Nucleus accumbens (tissue), 56 donors: Measurements from ENCODE around the gene PNCK.
A peak's percentile ranks its signal among the peaks of the same experiment; 100 is the strongest.
"Not testable (repeated sequence)": the region's sequence is repeated elsewhere in the genome, so short reads cannot be mapped to it uniquely, and the experiment has no call there.

ENCODE experiments used
- DNase-seq, 56 donors: peaks; one replicate each; lab custom pipeline; 2025; lab: John Stamatoyannopoulos, UW

The PNCK gene

GRCh38 chrX:153673428-153674218 lies at the start of gene PNCK:
TSS of gene PNCK (minus strand) at chrX:153673813. CDS start at chrX:153673076, 737 bp downstream.
- DNase-seq: no peak

DNA sequence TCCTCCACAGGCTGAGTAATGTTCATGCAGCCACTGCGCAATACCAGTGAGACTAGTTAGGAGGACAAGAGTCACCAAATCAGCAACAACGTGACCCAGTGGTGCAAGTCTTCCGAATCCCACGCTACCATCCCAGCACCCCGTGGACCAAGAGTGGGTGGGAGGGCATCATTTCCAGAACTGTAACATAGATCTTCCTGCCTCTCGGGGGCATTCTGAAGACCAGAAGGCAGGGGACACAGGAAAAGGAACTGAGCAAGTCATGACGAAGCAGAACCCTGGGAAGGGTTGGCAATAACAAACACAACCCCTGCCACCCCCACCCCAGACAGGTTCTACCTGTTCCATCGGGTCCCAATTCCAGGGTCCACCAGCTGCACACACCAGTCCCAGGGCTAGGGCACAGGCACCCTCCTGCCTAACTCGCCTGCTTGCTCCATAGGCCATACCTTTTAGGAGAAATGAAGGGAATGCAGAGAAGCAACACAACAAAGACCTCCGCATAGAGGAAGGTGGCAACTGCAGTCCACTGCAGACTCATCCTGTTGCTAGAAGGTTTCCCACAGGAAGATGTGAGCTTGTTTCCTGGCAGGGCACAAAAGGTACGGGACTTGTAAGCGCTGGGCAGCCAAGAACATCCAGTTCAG lies 49.2 kb upstream of the PNCK start:
- no peak for DNase-seq

DNA sequence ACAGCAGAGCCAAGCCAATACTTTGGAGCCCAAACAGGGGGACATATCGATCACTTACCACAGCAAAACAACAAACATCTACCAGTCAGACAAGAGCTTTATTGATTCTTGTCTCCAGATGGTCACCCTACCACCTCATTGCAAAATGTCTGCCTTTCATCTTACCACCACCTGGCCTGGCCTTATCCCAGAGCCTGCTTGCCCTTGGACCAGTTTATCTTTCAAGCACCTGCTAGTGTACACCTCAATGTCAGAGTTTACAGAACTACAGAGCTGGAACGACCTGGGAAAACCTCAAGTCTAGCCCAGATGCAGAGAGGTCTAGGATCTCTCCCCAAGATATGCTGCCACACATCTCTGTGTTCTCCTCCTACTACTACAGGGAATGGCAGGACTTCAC lies 46.1 kb upstream of the PNCK start:
- no peak for DNase-seq

DNA sequence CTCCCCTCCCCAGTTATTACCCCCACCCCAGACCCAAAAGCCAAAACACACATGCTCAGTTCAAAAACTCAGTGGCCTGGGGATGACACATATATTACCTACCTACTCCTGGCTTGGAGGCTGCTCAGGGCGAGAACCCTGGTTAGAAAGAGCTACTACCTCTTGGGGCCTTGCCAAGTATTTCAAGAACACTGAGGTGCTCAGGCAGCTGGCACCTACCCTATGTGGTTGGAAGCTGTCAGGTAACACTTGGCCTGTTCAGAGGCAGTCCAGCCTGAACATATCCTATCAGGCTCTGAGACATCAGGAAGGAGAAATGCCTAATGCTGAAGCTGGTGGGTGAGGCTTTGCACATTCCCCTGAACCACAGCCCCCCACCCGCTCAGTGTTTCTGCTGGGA lies 45.6 kb upstream of the PNCK start:
- DNase-seq: no peak

GRCh38 chrX:153717445-153717844 lies 43.8 kb upstream of the PNCK start:
- no peak for DNase-seq

DNA sequence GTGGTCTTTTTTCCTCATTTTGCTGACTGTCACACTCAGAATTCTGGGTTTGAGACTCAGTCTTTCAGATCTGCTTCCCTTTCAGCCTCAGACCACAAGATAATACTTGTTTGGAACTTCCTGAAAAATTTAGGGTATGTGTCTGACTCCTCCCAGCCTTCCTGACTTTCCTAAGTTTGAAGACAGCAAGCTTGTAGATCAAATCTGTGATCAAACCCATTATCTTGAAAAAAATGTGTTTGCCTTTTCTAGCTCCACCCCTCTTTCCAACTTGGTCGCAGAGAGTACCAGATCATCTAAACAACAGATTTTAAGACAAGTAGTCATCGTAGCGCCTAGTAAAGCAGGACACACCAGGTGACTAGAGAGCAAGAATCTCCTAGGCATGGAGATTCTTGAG lies 40.6 kb upstream of the PNCK start:
- DNase-seq: no peak

- DNase-seq: no peak
Observed at GRCh38 chrX:153709726-153710674, 36.4 kb upstream of the PNCK start.

DNA sequence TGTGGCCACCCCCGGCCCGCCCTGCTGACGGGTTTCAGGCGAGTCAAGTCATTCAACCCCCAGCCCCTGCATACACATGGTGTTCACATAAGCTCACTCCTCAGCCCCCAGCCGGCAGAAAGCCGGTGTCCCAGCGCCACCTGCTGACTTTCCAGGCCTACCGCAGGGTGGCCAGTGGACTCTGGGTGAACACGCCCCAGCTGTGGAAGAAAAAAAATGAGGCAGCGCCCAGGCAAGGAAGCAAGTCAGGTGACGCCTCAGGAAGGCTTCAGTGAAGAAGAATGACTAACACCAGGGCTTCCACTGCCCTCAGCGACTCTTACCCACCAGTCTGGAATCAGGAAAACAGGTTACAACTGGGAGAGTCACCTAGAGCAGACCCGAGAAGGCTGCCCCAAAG lies 34.8 kb upstream of the PNCK start:
- peak in 48 of 56 donors; percentile 3 to 80 (median 43) for DNase-seq

GRCh38 chrX:153707406-153707805 lies 33.8 kb upstream of the PNCK start:
- no peak for DNase-seq

DNA sequence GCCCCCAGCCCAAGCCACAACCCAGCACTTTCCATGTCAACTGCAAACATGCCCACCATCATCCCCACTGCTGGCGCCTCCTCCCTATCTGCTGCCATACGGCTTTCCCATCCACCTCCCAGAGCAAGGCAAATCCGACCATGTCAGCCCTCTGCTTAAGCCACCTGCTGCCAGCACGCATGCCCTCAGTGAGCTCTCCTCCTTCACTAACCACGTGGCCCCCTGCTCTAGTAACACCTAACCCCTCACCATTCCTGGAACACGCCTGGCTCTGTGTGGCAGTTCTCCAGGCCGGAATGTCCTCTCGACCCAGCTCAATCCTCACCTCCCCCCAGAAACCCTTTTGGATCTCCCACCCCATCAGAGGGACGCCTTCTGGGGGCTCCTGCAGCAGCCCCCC lies 33.2 kb upstream of the PNCK start:
- no peak for DNase-seq

- not testable (repeated sequence) for DNase-seq
Observed at GRCh38 chrX:153705403-153706060, 31.9 kb upstream of the PNCK start.

DNA sequence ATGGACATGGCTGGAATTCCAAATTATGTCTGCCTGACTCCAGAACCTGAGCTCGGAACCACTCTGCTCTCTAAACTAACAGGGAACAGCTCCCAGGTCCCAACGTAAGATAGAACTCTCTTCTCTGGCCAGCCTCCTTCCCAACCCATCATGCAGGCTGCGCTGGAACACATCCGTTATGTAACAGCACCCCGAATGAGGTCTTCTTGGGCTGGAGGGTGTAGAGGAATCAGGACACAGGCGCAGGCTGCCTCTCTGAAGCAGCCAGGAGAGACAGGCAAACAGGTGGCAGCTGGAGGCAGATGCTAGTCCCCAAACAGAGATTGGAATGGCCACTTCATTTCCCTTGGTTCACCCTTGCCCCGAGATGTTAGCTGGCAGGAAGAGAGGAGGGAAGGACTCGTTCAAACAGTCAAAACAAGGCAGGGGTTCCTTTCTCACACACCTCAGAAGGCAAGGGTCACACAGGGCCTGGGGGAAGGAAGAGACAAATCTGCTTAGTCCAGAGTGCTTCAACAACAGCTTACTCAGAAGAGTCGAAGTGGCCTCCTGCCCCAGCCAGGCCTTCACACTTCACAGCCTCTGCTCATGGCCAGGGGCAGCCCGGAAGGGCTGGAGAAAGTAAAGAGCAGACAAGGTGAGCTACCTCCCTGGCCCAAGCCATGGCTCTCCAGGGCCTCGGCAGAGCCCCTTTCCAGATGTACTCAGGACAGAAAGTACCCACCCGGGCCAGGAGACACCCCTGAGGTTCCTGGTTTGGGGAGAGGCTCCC lies 31.2 kb upstream of the PNCK start:
- DNase-seq: not testable (repeated sequence)

DNA sequence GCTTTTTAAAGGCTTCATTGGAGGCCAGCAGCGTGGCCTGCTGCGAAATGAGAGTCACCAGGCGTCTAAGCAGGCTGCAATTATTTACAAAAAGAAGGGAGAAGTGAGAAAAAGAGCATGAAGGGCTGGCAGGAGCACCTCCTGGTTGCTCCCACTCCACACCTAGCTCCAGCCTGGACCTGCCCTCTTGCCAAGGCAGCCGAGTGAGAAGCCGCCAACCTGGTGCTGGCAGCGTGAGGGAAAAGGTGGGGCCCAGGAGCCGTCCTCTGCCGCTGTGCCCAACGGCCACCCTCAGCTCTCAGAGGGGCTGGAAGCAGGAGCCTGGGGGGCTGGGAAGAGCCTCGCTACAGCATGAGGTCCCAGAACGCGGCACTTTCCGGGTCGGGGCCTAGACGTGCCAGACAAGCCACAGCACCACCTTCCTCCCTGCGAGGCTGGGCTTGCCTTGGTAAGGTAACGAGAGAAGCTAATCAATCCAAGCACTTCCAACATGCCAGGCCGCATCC lies 30.5 kb upstream of the PNCK start:
- no peak for DNase-seq

DNA sequence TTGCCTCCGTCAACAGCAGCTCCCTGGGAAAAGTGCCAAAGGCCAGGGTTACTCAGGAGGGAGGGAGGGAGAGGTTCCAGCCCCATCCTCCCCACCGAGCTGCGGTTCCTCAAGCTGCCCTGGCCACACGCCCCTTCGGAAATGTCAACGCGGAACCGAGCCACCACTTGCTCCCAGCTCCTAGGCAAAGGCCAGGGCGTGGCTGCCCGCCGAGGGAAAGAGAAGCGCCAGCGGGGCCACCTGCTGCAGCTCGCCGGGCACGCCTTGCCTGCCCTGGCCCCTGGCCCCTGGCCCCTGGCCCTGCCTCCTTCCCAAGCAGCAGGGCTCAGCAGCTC lies 29.4 kb upstream of the PNCK start:
- no peak for DNase-seq

DNA sequence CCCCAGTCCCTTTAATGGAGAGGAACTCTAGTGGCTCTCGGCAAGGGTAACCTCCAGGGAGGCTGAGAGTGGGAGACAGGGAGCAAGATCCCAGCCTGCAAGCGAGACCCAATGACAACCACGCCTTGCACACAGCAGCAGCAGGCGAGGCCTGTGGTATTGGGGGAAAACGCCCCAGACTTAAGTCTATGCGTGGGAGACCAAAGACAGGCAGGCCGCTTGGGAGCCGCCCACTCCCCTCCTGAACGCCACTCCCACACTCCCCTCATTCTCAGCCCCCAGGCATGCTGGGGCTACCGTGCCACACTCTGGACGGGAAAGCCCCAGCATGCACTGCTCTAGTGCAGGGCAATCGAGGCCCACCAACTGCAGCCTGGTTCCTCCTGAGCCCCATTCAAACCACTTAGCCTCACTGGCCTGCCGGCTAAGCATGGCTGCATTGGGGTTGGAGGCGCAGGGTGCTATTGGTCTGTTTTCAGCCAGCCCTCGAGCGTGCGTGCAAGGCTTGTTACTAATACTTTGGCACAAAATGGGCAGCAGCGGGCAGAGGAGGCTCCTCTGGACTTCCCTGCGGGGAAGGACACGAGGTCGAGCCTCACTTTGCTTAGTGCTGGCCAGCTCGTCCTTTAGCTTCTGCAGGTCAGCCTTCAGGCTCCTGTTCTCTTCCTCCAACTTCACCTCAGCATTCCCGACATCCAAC lies 28.9 kb upstream of the PNCK start:
- DNase-seq: no peak

GRCh38 chrX:153701706-153702105 lies 28.1 kb upstream of the PNCK start:
- no peak for DNase-seq

GRCh38 chrX:153700967-153701366 lies 27.4 kb upstream of the PNCK start:
- no peak for DNase-seq

DNA sequence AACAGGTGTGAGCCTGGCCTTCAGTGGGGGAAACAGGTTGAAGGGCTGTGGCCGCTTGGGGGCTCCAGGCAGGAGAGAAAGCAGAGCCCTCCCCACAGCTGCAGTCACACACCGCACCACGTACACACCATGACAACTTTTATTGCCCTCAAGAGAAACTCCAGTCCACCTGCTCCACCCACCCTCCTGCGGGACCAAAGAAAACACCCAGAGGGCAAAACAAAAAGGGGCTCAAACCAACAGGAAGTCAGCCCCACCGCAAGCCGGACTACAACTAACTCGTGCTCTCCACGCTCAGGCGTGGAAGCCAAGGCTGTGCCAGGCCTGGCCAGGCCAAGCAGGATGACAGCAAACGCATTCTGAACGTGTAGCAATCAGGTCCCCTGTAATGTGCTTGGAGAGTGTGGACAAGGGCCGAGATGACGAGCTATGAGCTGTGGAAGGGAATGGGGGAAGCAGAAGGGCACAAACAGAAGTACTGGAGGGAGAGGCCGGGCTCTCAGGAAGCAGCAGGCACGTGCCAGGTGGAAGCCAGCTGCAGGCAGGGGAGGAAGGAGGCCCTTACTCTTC lies 26.8 kb upstream of the PNCK start:
- no peak for DNase-seq
